DND-41 (cell line): ENCODE results near the gene RELA.
"Not testable (repeated sequence)": the region's sequence is repeated elsewhere in the genome, so short reads cannot be mapped to it uniquely, and the experiment has no call there.

Source experiments
- CTCF ChIP-seq: IDR thresholded peaks from 2 replicates; pipeline ENCODE4 v1.5.1; 2012; ENCODE audit warnings: borderline replicate concordance, low read length, moderate library complexity, mild to moderate bottlenecking; ENCODE audit not compliant: poor library complexity, severe bottlenecking; ENCODE audit errors: extremely low read depth
- EZH2 ChIP-seq: IDR thresholded peaks from 3 replicates; pipeline ENCODE4 v1.6.1; 2012; ENCODE audit warnings: borderline replicate concordance, low read depth, mild to moderate bottlenecking, moderate library complexity, low read length, inconsistent platforms; ENCODE audit not compliant: severe bottlenecking

DNA sequence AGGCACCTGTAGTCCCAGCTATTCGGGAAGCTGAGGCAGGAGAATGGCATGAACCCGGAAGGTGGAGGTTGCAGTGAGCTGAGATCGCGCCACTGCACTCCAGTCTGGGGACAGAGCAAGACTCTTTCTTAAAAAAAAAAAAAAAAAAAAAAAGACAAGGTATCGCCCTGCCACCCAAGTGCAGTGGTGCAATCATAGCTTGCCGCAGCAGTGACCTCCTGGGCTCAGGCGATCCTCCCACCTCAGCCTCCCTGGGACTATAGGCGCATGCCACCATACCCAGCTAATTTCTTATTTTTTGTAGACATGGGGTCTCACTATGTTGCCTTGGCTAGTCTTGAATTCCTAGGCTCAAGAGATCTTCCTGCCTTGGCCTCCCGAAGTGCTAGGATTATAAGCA lies 1.8 kb downstream of the RELA start:
- not testable (repeated sequence) for TF ChIP-seq CTCF, EZH2
